HUES48 (cell line): Measurements from ENCODE around the gene CDKN1B.
A peak's percentile ranks its signal among the peaks of the same experiment; 100 is the strongest.

ENCODE experiments used
- H3K27ac ChIP-seq: one replicate; pipeline ENCODE4 v1.7.0; 2013; ENCODE audit warnings: low read depth, low read length, inconsistent platforms
- H3K27me3 ChIP-seq: 2 replicates; pipeline ENCODE4 v1.6.1; 2013; ENCODE audit warnings: mild to moderate bottlenecking, low read length; ENCODE audit not compliant: control insufficient read depth, insufficient read depth
- H3K36me3 ChIP-seq: 2 replicates; pipeline ENCODE4 v1.6.1; 2013; ENCODE audit warnings: low read length; ENCODE audit not compliant: control insufficient read depth, insufficient read depth
- H3K4me1 ChIP-seq: 2 replicates; pipeline ENCODE4 v1.6.1; 2013; ENCODE audit warnings: mild to moderate bottlenecking, low read length; ENCODE audit not compliant: control insufficient read depth, insufficient read depth
- H3K4me3 ChIP-seq: 2 replicates; pipeline ENCODE4 v1.5.1; 2013; ENCODE audit warnings: mild to moderate bottlenecking, low read depth, low read length
- H3K9ac ChIP-seq: 2 replicates; pipeline ENCODE4 v1.6.1; 2013; ENCODE audit warnings: mild to moderate bottlenecking, low read depth, low read length, moderate library complexity
- H3K9me3 ChIP-seq: 2 replicates; pipeline ENCODE4 v1.6.1; 2013; ENCODE audit warnings: low read length; ENCODE audit not compliant: control insufficient read depth, insufficient read depth

CDKN1B gene

GRCh38 chr12:12716793-12717585, at the start of gene CDKN1B:
Gene CDKN1B (plus strand): TSS chr12:12717368. CDS start chr12:12717840, 472 bp downstream.
- Histone ChIP-seq H3K27me3 (peaks cover 24% of the 10 kb centered on the region), H3K9me3 (no peaks in the 10 kb centered on the region), H3K36me3 (peaks cover 32% of the 10 kb centered on the region), H3K27ac (peak within 1 kb of the TSS; percentile 91), H3K4me3 (peak within 1 kb of the TSS; percentile 96), H3K4me1 (peaks cover 46% of the 10 kb centered on the region), H3K9ac (peak within 1 kb of the TSS; percentile 81)

- Histone ChIP-seq H3K9me3 (no peaks in the 10 kb centered on the region), H3K27ac (no peak overlapping the region), H3K9ac (no peak overlapping the region), H3K4me1 (peaks cover 18% of the 10 kb centered on the region), H3K36me3 (0 out of 2 replicates have a peak, but pooled peaks cover 6% of the 10 kb centered on the region), H3K27me3 (no peaks in the 10 kb centered on the region), H3K4me3 (no peak overlapping the region)
These were observed 49.2 kb upstream of the CDKN1B start for GRCh38 chr12:12668005-12668404.

GRCh38 chr12:12669020-12669419, 48.1 kb upstream of the CDKN1B start:
- H3K4me1 ChIP-seq, result peaks cover 17% of the 10 kb centered on the region
- 0 out of 2 replicates have a peak, but pooled peaks cover 6% of the 10 kb centered on the region for H3K36me3 ChIP-seq
- H3K4me3 ChIP-seq, result no peak overlapping the region
- H3K9me3 ChIP-seq, result no peaks in the 10 kb centered on the region
- no peak overlapping the region for H3K27ac ChIP-seq
- no peaks in the 10 kb centered on the region for H3K27me3 ChIP-seq
- H3K9ac ChIP-seq, result no peak overlapping the region

- no peak overlapping the region for H3K9ac ChIP-seq
- H3K36me3 ChIP-seq, result 0 out of 2 replicates have a peak, but pooled peaks cover 6% of the 10 kb centered on the region
- H3K4me1 ChIP-seq, result peaks cover 23% of the 10 kb centered on the region
- H3K9me3 ChIP-seq, result no peaks in the 10 kb centered on the region
- no peak overlapping the region for H3K27ac ChIP-seq
- peaks cover 24% of the 10 kb centered on the region for H3K27me3 ChIP-seq
- no peak overlapping the region for H3K4me3 ChIP-seq
These were observed 45.1 kb upstream of the CDKN1B start for GRCh38 chr12:12671850-12672660.

GRCh38 chr12:12673296-12673695, 43.9 kb upstream of the CDKN1B start:
- Histone ChIP-seq H3K27me3 (peaks cover 34% of the 10 kb centered on the region), H3K27ac (no peak overlapping the region), H3K4me3 (no peak overlapping the region), H3K36me3 (0 out of 2 replicates have a peak, but pooled peaks cover 6% of the 10 kb centered on the region), H3K4me1 (peaks cover 27% of the 10 kb centered on the region), H3K9me3 (no peaks in the 10 kb centered on the region), H3K9ac (no peak overlapping the region)

- Histone ChIP-seq H3K4me3 (peak overlapping the region; percentile 36), H3K27ac (peak overlapping the region; percentile 84), H3K9me3 (no peaks in the 10 kb centered on the region), H3K4me1 (peaks cover 27% of the 10 kb centered on the region), H3K36me3 (no peaks in the 10 kb centered on the region), H3K9ac (no peak overlapping the region), H3K27me3 (peaks cover 45% of the 10 kb centered on the region)
These were observed 40.6 kb upstream of the CDKN1B start for GRCh38 chr12:12676605-12677004.

- H3K27me3 ChIP-seq, result peaks cover 25% of the 10 kb centered on the region
- no peak overlapping the region for H3K9ac ChIP-seq
- H3K36me3 ChIP-seq, result no peaks in the 10 kb centered on the region
- H3K27ac ChIP-seq, result no peak overlapping the region
- H3K9me3 ChIP-seq, result no peaks in the 10 kb centered on the region
- peaks cover 34% of the 10 kb centered on the region for H3K4me1 ChIP-seq
- H3K4me3 ChIP-seq, result no peak overlapping the region
These were observed 36.0 kb upstream of the CDKN1B start for GRCh38 chr12:12681061-12681765.

GRCh38 chr12:12682284-12682683, 34.9 kb upstream of the CDKN1B start:
- H3K27ac ChIP-seq, result no peak overlapping the region
- H3K9me3 ChIP-seq, result no peaks in the 10 kb centered on the region
- no peak overlapping the region for H3K9ac ChIP-seq
- peak overlapping the region; percentile 89 for H3K4me3 ChIP-seq
- no peaks in the 10 kb centered on the region for H3K36me3 ChIP-seq
- H3K4me1 ChIP-seq, result peaks cover 27% of the 10 kb centered on the region
- peaks cover 19% of the 10 kb centered on the region; the same call in 1 of the 2 replicates for H3K27me3 ChIP-seq

- Histone ChIP-seq H3K4me3 (peak overlapping the region; percentile 89), H3K9ac (peak overlapping the region; percentile 73), H3K36me3 (no peaks in the 10 kb centered on the region), H3K4me1 (peaks cover 26% of the 10 kb centered on the region), H3K27ac (peak overlapping the region; percentile 93), H3K27me3 (peaks cover 12% of the 10 kb centered on the region; the same call in 1 of the 2 replicates), H3K9me3 (no peaks in the 10 kb centered on the region)
These were observed 34.0 kb upstream of the CDKN1B start for GRCh38 chr12:12683136-12683697.

- Histone ChIP-seq H3K4me1 (peaks cover 26% of the 10 kb centered on the region), H3K9me3 (no peaks in the 10 kb centered on the region), H3K4me3 (peak overlapping the region; percentile 89), H3K27me3 (peaks cover 7% of the 10 kb centered on the region; the same call in 1 of the 2 replicates), H3K9ac (peak overlapping the region; percentile 73), H3K36me3 (no peaks in the 10 kb centered on the region), H3K27ac (peak overlapping the region; percentile 93)
These were observed 33.4 kb upstream of the CDKN1B start for GRCh38 chr12:12683725-12684124.
